HepG2 (cell line): ENCODE data around the gene PTGES3. TPM values are rescaled to one million over a fixed set of nuclear protein-coding genes. Genes with fewer than 3 reads are reported as not detected.
"Not testable (repeated sequence)": the region's sequence is repeated elsewhere in the genome, so short reads cannot be mapped to it uniquely, and the experiment has no call there.

Experiments
- ATAC-seq: fragments of 200-7000 bp; cut with Tn5 transposase; 3 replicates; pipeline ENCODE4 v1.9.1; 2020; ENCODE audit warnings: mild to moderate bottlenecking, moderate library complexity
- BruUV-seq: library from RNA; stranded (reverse); fragments of 400-500 nt; replicated peaks from 2 replicates; lab custom pipeline; 2021; lab: Mats Ljungman, UMichigan
- CTCF ChIA-PET: fragments of 300-600 bp; formaldehyde crosslinking; extraction: SDS; loops from one replicate; lab custom pipeline; 2021; ENCODE audit warnings: low total read pairs, inconsistent platforms, low intra/inter-chr PET ratio; lab: Yijun Ruan, JAX
- POLR2A ChIA-PET: fragments of 350-600 bp; sonication (Branson Sonifier 250); formaldehyde crosslinking; loops from one replicate; lab custom pipeline; 2020; ENCODE audit warnings: antibody characterized with exemption, inconsistent platforms; lab: Yijun Ruan, JAX
- DNase-seq: peaks from one replicate; pipeline ENCODE4 v3.0.0-alpha.2; 2015; ENCODE audit warnings: low spot score
- FAIRE-seq: peaks from 3 replicates; lab custom pipeline; 2011; peaks lifted over from hg19 to GRCh38; lab: Jason Lieb, UNC
- H2AFZ ChIP-seq: one replicate; pipeline ENCODE4 v1.6.1; 2011; ENCODE audit warnings: low read length, inconsistent platforms
- H3K27ac ChIP-seq: fragments of 300-600 bp; 3 replicates; pipeline ENCODE4 v1.8.0; 2011; ENCODE audit warnings: mixed run types, mild to moderate bottlenecking, mixed read lengths, low read length, inconsistent platforms; ENCODE audit not compliant: insufficient read depth; ENCODE audit errors: extremely low read length
- H3K27me3 ChIP-seq, 2 experiments: fragments of 200-600 bp in 1 of 2; 2 replicates in 1 of 2; 3 replicates in 1 of 2; pipeline versions ENCODE4 v1.6.0 to v1.8.0; 2011; ENCODE audit warnings: low read length in 2 of 2, mild to moderate bottlenecking in 2 of 2, moderate library complexity in 2 of 2, inconsistent platforms in 1 of 2; ENCODE audit not compliant: insufficient read depth in 2 of 2, control insufficient read depth in 1 of 2
- H3K36me3 ChIP-seq, 2 experiments: fragments of 200-600 bp in 1 of 2; replicated peaks in 1 of 2; 2 replicates in 1 of 2; 3 replicates in 1 of 2; pipeline versions ENCODE4 v1.5.1 to v1.8.0; 2011; ENCODE audit warnings: low read length in 2 of 2, inconsistent platforms in 1 of 2; ENCODE audit not compliant: insufficient read depth in 2 of 2, control insufficient read depth in 1 of 2
- H3K4me1 ChIP-seq: 2 replicates; pipeline ENCODE4 v1.5.1; 2012; ENCODE audit warnings: low read length, inconsistent platforms; ENCODE audit not compliant: insufficient read depth
- H3K4me2 ChIP-seq: 2 replicates; pipeline ENCODE4 v1.6.0; 2011; ENCODE audit warnings: low read depth, low read length, inconsistent platforms
- H3K4me3 ChIP-seq, 3 experiments: fragments of 200-600 bp in 1 of 3; sonication (generic), shearing (Covaris generic) in 1 of 3; replicated peaks in 1 of 3; 2 replicates each; pipeline ENCODE4 v1.5.1; 2011 to 2016; ENCODE audit warnings: low read length in 3 of 3, inconsistent platforms in 2 of 3, low read depth in 2 of 3, mild to moderate bottlenecking in 2 of 3, control low read depth in 1 of 3, mixed read lengths in 1 of 3; ENCODE audit not compliant: insufficient read depth in 1 of 3
- H3K79me2 ChIP-seq: one replicate; pipeline ENCODE4 v1.6.1; 2011; ENCODE audit warnings: low read length, inconsistent platforms; ENCODE audit not compliant: insufficient read depth
- H3K9ac ChIP-seq: 2 replicates; pipeline ENCODE4 v1.6.0; 2011; ENCODE audit warnings: mild to moderate bottlenecking, low read depth, low read length, inconsistent platforms; ENCODE audit not compliant: insufficient read depth
- H3K9me3 ChIP-seq: 2 replicates; pipeline ENCODE4 v1.5.1; 2012; ENCODE audit warnings: mild to moderate bottlenecking, low read length
- H4K20me1 ChIP-seq: 2 replicates; pipeline ENCODE4 v1.6.0; 2011; ENCODE audit warnings: inconsistent platforms, mild to moderate bottlenecking, low read length, moderate library complexity; ENCODE audit not compliant: insufficient read depth
- HOXD1 ChIP-seq: sonication (generic); formaldehyde crosslinking; IDR thresholded peaks from 2 replicates; pipeline ENCODE4 v1.5.0; 2020; ENCODE audit warnings: missing genetic modification reagents
- ZFP1 ChIP-seq: IDR thresholded peaks from 2 replicates; pipeline ENCODE4 v1.6.1; 2016
- WGBS: methylation state at CpG from one replicate; pipeline ENCODE4 v1.1.6; 2017; ENCODE audit warnings: low lambda C conversion rate; 5-methylcytosine and 5-hydroxymethylcytosine counted together
- in situ Hi-C: cut with HindIII; loops from 2 replicates; pipeline ENCODE4 v1.10.0; 2017; ENCODE audit warnings: low pct_unique_long_range_greater_than_20kb; ENCODE audit not compliant: extremely low pct_ligation_motif_present
- intact Hi-C: fragments of 100-400 bp; cut with micrococcal nuclease; formaldehyde crosslinking; loops from one replicate; pipeline ENCODE4 v1.10.0; 2022; ENCODE audit not compliant: unreplicated experiment
- polyA plus RNA-seq, 8 experiments: library from polyadenylated mRNA; depleted of rRNA in 3 of 8; stranded (reverse) in 7 of 8; unstranded in 1 of 8; fragments of >200 nt; fragmentation: Illumina TruSeq in 4 of 8; extraction: Trizol in 4 of 8; gene quantifications; 2 replicates each; pipeline versions ENCODE4 v1.2.1 to v1.2.3, GENCODE V29; 2011 to 2016; ENCODE audit warnings: low read depth in 4 of 8, missing spikeins in 1 of 8, mixed read lengths in 1 of 8; ENCODE audit not compliant: insufficient read depth in 1 of 8
- total RNA-seq, 5 experiments: library from RNA; depleted of rRNA; stranded (reverse); fragments of >200 nt; fragmentation: Illumina TruSeq; extraction: Trizol; gene quantifications; 2 replicates each; pipeline ENCODE4 v1.2.3, GENCODE V29; 2016; ENCODE audit warnings: low read depth in 1 of 5
- TF ChIP-seq, protein P1 (sequence below): IDR thresholded peaks from 2 replicates; pipeline ENCODE4 v1.6.1; 2016; ENCODE audit warnings: missing genetic modification reagents, missing compliant biosample characterization

The PTGES3 gene
- total and polyA plus RNA-seq, 2 of the 13 experiments (the other 11 are each of a cell fraction or from before 2014, with no cell fraction given), result 54.4 to 159 TPM

DNA sequence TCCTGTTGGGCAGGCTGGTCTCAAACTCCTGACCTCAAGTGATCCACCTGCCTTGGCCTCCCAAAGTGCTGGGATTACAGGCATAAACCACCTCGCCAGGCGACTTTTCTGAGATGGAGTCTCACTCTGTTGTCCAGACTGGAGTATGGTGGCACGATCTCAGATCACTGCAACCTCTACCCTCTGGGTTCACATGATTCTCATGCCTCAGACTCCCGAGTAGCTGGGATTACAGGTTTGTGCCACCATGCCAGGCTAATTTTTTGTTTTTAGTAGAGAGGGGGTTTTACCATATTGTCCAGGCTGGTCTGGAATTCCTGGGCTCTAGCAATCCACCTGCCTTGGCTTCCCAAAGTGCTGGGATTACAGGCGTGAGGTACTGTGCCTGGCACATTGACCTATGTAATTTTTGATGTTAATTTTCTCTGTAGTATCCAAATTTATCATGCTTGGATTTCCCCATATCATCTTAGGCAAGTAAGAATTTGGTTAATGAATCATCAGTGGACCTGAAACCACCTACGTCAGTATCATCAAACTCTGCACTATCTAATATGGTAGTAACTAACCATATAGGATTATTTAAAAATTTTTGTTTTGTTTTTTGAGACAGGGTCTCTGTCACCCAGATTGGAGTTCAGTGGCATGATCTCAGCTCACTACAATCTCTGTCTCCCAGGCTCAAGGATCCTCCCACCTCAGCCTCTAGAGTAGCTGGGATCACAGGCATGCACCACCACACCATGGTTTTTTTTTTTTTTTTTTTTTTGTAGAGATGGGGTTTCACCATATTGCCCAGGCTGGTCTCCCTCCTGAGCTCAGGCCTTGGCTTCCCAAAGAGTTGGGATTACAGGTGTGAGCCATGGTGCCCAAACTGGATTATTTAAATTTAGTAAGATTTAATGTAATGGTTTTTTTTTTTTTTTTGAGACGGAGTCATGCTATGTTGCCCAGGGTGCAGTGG, 30.4 kb downstream of the PTGES3 start:
- in situ Hi-C loops, result no loop called here
- Histone ChIP-seq H3K9ac (no peak overlapping the region), H3K9me3 (no peaks in the 10 kb centered on the region), H3K4me2 (no peak overlapping the region), H3K27me3 (no peaks in the 10 kb centered on the region)
- ATAC-seq (no peak), FAIRE-seq (no peak)
- intact Hi-C loops, result no loop called here
- BruUV-seq, result no TSS peak
- TF ChIP-seq, protein P1, sequence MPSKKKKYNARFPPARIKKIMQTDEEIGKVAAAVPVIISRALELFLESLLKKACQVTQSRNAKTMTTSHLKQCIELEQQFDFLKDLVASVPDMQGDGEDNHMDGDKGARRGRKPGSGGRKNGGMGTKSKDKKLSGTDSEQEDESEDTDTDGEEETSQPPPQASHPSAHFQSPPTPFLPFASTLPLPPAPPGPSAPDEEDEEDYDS, result no peak
- TF ChIP-seq HOXD1 (CRISPR knock-in tag) (no peak), ZFP1 (no peak)
- TF ChIP-seq, all 625 proteins: peak for 0
- no peak overlapping the region for H3K4me3 ChIP-seq
- H3K27ac ChIP-seq, result no peak overlapping the region
- H2AFZ ChIP-seq, result no peak overlapping the region
- WGBS, result 86% methylated on average over 7 of the region's 7 CpGs
- no peaks in the 10 kb centered on the region for H3K79me2 ChIP-seq
- no peaks in the 10 kb centered on the region for H4K20me1 ChIP-seq
- no peaks in the 10 kb centered on the region for H3K36me3 ChIP-seq
- no peaks in the 10 kb centered on the region for H3K4me1 ChIP-seq
- ChIA-PET POLR2A (interaction anchor here (1.2 kb wide), 1 partner anchor 12 kb away, joined by 4 read pairs; the partner anchor contains the start of gene ATP5F1B), CTCF (no interaction called here)
- no peak for DNase-seq

DNA sequence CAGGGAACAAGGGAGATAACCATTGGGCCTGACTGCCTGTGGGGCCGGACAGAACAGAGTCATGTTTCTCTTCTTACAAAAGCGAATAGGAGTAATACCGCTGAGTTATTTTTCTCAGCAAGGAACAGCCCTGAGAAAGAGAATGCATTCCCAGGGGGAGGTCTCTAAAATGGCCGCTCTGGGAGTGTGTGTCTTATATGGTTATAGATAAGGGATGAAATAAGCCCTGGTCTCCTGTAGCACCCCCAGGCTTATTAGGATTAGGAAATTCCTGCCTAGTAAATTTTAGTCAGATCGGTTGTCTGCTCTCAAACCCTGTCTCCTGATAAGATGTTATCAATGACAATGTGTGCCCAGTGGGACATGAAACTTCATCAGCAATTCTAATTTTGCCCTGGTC, 34.3 kb downstream of the PTGES3 start:
- in situ Hi-C loops, H3K27me3 ChIP-seq, H3K9ac ChIP-seq, H3K27ac ChIP-seq, DNase-seq, ATAC-seq, H3K79me2 ChIP-seq, H3K4me3 ChIP-seq, H3K4me2 ChIP-seq, H3K4me1 ChIP-seq, H2AFZ ChIP-seq, BruUV-seq, H3K36me3 ChIP-seq, FAIRE-seq, H4K20me1 ChIP-seq, intact Hi-C loops, CTCF ChIA-PET, POLR2A ChIA-PET, H3K9me3 ChIP-seq: not testable (repeated sequence)
- 59% methylated on average over 4 of the region's 5 CpGs for WGBS

DNA sequence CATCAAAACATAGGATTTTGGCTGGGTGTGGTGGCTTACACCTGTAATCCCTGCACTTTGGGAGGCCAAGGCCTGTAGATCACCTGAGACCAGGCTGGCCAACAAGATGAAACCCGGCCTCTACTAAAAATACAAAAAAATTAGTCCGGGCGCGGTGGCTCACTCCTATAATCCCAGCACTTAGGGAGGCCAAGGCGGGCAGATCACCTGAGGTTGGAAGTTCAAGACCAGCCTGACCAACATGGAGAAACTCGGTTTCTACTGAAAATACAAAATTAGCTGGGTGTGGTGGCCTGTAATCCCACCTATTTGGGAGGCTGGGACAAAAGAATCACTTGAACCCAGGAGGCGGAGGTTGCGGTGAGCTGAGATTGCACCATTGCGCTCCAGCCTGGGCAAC, 40.1 kb downstream of the PTGES3 start:
- H3K9me3 ChIP-seq, H3K27me3 ChIP-seq, FAIRE-seq, H3K9ac ChIP-seq, POLR2A ChIA-PET, CTCF ChIA-PET, DNase-seq, H3K4me3 ChIP-seq, H3K4me2 ChIP-seq, H2AFZ ChIP-seq, BruUV-seq, H3K27ac ChIP-seq, ATAC-seq: not testable (repeated sequence)
- Histone ChIP-seq H3K4me1 (peaks cover 24% of the 10 kb centered on the region), H4K20me1 (peaks cover 15% of the 10 kb centered on the region), H3K36me3 (peaks cover 4 to 10% of the 10 kb centered on the region in 2 experiments; a peak in 4 of 5 replicates), H3K79me2 (peaks cover 28% of the 10 kb centered on the region)
- WGBS, result 89% methylated on average over 9 of the region's 9 CpGs
- intact Hi-C loops (loop anchor here (10.0 kb wide), 1 partner anchor 77 kb away; the partner anchor contains the start of gene NACA), in situ Hi-C loops (loop anchor here (10.0 kb wide), 1 partner anchor 77 kb away; the partner anchor contains the start of gene NACA)
